HEK293 (cell line): ENCODE results near the gene NELFE.

ENCODE experiments used
- CTCF ChIA-PET: fragments of 350-600 bp; formaldehyde crosslinking; extraction: SDS; loops from one replicate; lab custom pipeline; 2021; ENCODE audit warnings: antibody characterized with exemption; lab: Yijun Ruan, JAX
- POLR2A ChIA-PET: fragments of 300-600 bp; formaldehyde crosslinking; extraction: SDS; loops from one replicate; lab custom pipeline; 2020; ENCODE audit warnings: antibody characterized with exemption, inconsistent platforms; lab: Yijun Ruan, JAX
- H3K27ac ChIP-seq: fragments of 200-500 bp; sonication (Bioruptor generic); 2 replicates; pipeline ENCODE4 v1.5.1; 2014; ENCODE audit warnings: low read depth, low read length, control low read depth, inconsistent platforms; ENCODE audit errors: extremely low read depth
- H3K36me3 ChIP-seq, 2 experiments: fragments of 200-500 bp in 1 of 2; sonication (Bioruptor generic) in 1 of 2; 1 replicate in 1 of 2; 2 replicates in 1 of 2; pipeline ENCODE4 v1.5.1; 2014 to 2017; ENCODE audit warnings: inconsistent platforms in 2 of 2, low read length in 2 of 2; ENCODE audit not compliant: control insufficient read depth in 2 of 2, insufficient read depth in 1 of 2
- H3K4me1 ChIP-seq: fragments of 200-500 bp; sonication (Bioruptor generic); 2 replicates; pipeline ENCODE4 v1.5.1; 2014; ENCODE audit warnings: mild to moderate bottlenecking, low read length, inconsistent platforms; ENCODE audit not compliant: control insufficient read depth, insufficient read depth
- H3K4me3 ChIP-seq: 2 replicates; pipeline ENCODE4 v1.5.1; 2011; ENCODE audit warnings: low read depth, mild to moderate bottlenecking, control low read depth, low read length, moderate library complexity
- H3K9me3 ChIP-seq: fragments of 200-500 bp; sonication (Bioruptor generic); 2 replicates; pipeline ENCODE4 v1.5.1; 2014; ENCODE audit warnings: low read depth, low read length, inconsistent platforms; ENCODE audit not compliant: control insufficient read depth, insufficient read depth
- BCL6B ChIP-seq: fragments of 450-650 bp; formaldehyde crosslinking; IDR thresholded peaks from 2 replicates; pipeline ENCODE4 v1.5.1; 2017; ENCODE audit warnings: missing biosample characterization, missing genetic modification characterization
- KLF10 ChIP-seq: fragments of 450-650 bp; IDR thresholded peaks from 2 replicates; pipeline ENCODE4 v1.5.1; 2018; ENCODE audit warnings: missing biosample characterization, mild to moderate bottlenecking, missing genetic modification characterization
- ZBTB17 ChIP-seq: fragments of 450-650 bp; formaldehyde crosslinking; IDR thresholded peaks from 2 replicates; pipeline ENCODE4 v1.5.1; 2016; ENCODE audit warnings: missing biosample characterization, missing genetic modification characterization
- ZBTB44 ChIP-seq: fragments of 450-650 bp; IDR thresholded peaks from 2 replicates; pipeline ENCODE4 v1.5.1; 2018; ENCODE audit warnings: missing biosample characterization, mild to moderate bottlenecking, missing genetic modification characterization
- ZFP37 ChIP-seq: fragments of 450-650 bp; formaldehyde crosslinking; IDR thresholded peaks from 2 replicates; pipeline ENCODE4 v1.5.1; 2016; ENCODE audit warnings: missing biosample characterization, missing genetic modification characterization
- ZNF121 ChIP-seq: fragments of 450-650 bp; formaldehyde crosslinking; IDR thresholded peaks from 2 replicates; pipeline ENCODE4 v1.5.1; 2016; ENCODE audit warnings: missing biosample characterization, missing genetic modification characterization
- ZNF132 ChIP-seq: fragments of 450-650 bp; formaldehyde crosslinking; IDR thresholded peaks from 2 replicates; pipeline ENCODE4 v1.5.1; 2017; ENCODE audit warnings: missing biosample characterization, missing genetic modification characterization, borderline replicate concordance
- ZNF223 ChIP-seq: fragments of 450-650 bp; formaldehyde crosslinking; IDR thresholded peaks from 2 replicates; pipeline ENCODE4 v1.5.1; 2016; ENCODE audit warnings: missing biosample characterization, missing genetic modification characterization
- ZNF24 ChIP-seq: fragments of 450-650 bp; formaldehyde crosslinking; IDR thresholded peaks from 2 replicates; pipeline ENCODE4 v1.5.1; 2016; ENCODE audit warnings: missing biosample characterization, missing genetic modification characterization
- ZNF280D ChIP-seq: fragments of 450-650 bp; formaldehyde crosslinking; IDR thresholded peaks from 2 replicates; pipeline ENCODE4 v1.5.1; 2016; ENCODE audit warnings: missing biosample characterization, missing genetic modification characterization
- ZNF398 ChIP-seq: fragments of 450-650 bp; formaldehyde crosslinking; IDR thresholded peaks from 2 replicates; pipeline ENCODE4 v1.5.1; 2017; ENCODE audit warnings: missing biosample characterization, missing genetic modification characterization
- ZNF624 ChIP-seq: fragments of 450-650 bp; formaldehyde crosslinking; IDR thresholded peaks from 2 replicates; pipeline ENCODE4 v1.5.1; 2017; ENCODE audit warnings: missing biosample characterization, missing genetic modification characterization
- ZNF664 ChIP-seq: fragments of 450-650 bp; formaldehyde crosslinking; IDR thresholded peaks from 2 replicates; pipeline ENCODE4 v1.5.1; 2016; ENCODE audit warnings: missing biosample characterization, missing genetic modification characterization
- ZNF837 ChIP-seq: fragments of 450-650 bp; formaldehyde crosslinking; IDR thresholded peaks from 2 replicates; pipeline ENCODE4 v1.5.1; 2016; ENCODE audit warnings: missing biosample characterization, missing genetic modification characterization

The NELFE gene

GRCh38 chr6:31906122-31906521, 52.6 kb downstream of the NELFE start:
- H3K9me3 ChIP-seq = no peaks in the 10 kb centered on the region
- peaks cover 9% of the 10 kb centered on the region; the same call in 1 of the 2 replicates for H3K4me1 ChIP-seq
- no peak overlapping the region for H3K27ac ChIP-seq
- POLR2A ChIA-PET = no interaction called here
- no peaks in the 10 kb centered on the region for H3K36me3 ChIP-seq
- TF ChIP-seq ZNF223 (0 out of 2 replicates have a peak, but pooled peaks have one; percentile 26), ZNF398 (tag by site-specific recombination) (no peak), ZFP37 (tag by site-specific recombination) (no peak), ZBTB17 (tag by site-specific recombination) (peak; percentile 67)
- TF ChIP-seq, all 188 proteins: peak for 2
- H3K4me3 ChIP-seq = no peak overlapping the region
- CTCF ChIA-PET = interaction anchor here (0.7 to 1.4 kb wide), 2 partner anchors 100 to 142 kb away, joined by 3 to 7 read pairs; no protein-coding TSS in a partner anchor

DNA sequence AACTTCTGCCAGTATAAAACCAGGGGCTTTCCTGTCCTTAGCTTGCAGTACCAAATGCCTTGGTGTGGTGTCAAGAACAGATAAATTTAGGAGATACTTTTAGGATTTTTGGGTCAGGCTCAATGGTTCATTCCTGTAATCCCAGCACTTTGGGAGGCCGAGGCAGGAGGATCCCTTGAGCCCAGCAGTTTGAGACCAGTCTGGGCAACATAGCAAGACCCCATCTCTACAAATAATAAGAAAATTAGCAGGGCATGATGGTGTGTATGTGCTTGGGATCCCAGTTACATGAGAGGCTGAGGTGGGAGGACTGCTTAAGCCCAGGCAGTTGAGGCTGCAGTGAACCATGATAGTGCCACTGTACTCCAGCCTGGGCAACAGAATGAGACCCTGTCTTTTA, 53.7 kb downstream of the NELFE start:
- POLR2A ChIA-PET = interaction anchor here (1.2 kb wide), 1 partner anchor 47 kb away, joined by 3 read pairs; no protein-coding TSS in a partner anchor
- Histone ChIP-seq H3K4me1 (peaks cover 9% of the 10 kb centered on the region; the same call in 1 of the 2 replicates), H3K4me3 (no peak overlapping the region), H3K36me3 (no peaks in the 10 kb centered on the region)
- CTCF ChIA-PET = interaction anchor here (0.6 to 3.8 kb wide), 4 partner anchors 16 to 143 kb away, joined by 3 to 29 read pairs (median 6); no protein-coding TSS in a partner anchor
- TF ChIP-seq ZNF121 = peak; percentile 81
- no peak for TF ChIP-seq ZNF837 (tag by site-specific recombination)
- TF ChIP-seq, all 188 proteins: peak for 1
- Histone ChIP-seq H3K9me3 (no peaks in the 10 kb centered on the region), H3K27ac (no peak overlapping the region)

GRCh38 chr6:31903957-31904356, 54.8 kb downstream of the NELFE start:
- no peak overlapping the region for H3K4me3 ChIP-seq
- ChIA-PET CTCF (interaction anchor here (0.6 to 3.8 kb wide), 3 partner anchors 15 to 134 kb away, joined by 3 to 29 read pairs (median 6); no protein-coding TSS in a partner anchor), POLR2A (interaction anchor here (0.7 to 1.2 kb wide), 2 partner anchors 35 to 48 kb away, joined by 3 read pairs; no protein-coding TSS in a partner anchor)
- no peak for TF ChIP-seq ZBTB44 (tag by site-specific recombination)
- TF ChIP-seq ZNF132 = no peak
- TF ChIP-seq KLF10 (tag by site-specific recombination) = no peak
- TF ChIP-seq ZNF24 (tag by site-specific recombination) = no peak
- TF ChIP-seq ZNF664 (tag by site-specific recombination) = 0 out of 2 replicates have a peak, but pooled peaks have one; percentile 37
- TF ChIP-seq BCL6B (tag by site-specific recombination) = no peak
- no peak for TF ChIP-seq ZNF280D
- TF ChIP-seq ZNF624 (tag by site-specific recombination) = no peak
- H3K36me3 ChIP-seq = peaks cover 0 to 4% of the 10 kb centered on the region in 2 experiments; a peak in 1 of 3 replicates
- no peaks in the 10 kb centered on the region for H3K9me3 ChIP-seq
- peaks cover 11% of the 10 kb centered on the region for H3K4me1 ChIP-seq
- H3K27ac ChIP-seq = no peak overlapping the region
